Kidney (tissue), 14 donors: ENCODE measurements around the gene CADM4. TPM values are rescaled to one million over a fixed set of nuclear protein-coding genes. Genes with fewer than 3 reads are reported as not detected.
A peak's percentile ranks its signal among the peaks of the same experiment; 100 is the strongest.
"Not testable (repeated sequence)": the region's sequence is repeated elsewhere in the genome, so short reads cannot be mapped to it uniquely, and the experiment has no call there.

Experiments
- DNase-seq, 5 donors: peaks; one replicate each; pipeline ENCODE4 v3.0.0-alpha.2; 2013 to 2020
- FAIRE-seq: peaks from 2 replicates; lab custom pipeline; 2012; peaks lifted over from hg19 to GRCh38; lab: Jason Lieb, UNC
- H3K27ac ChIP-seq, 2 donors: one replicate each; pipeline ENCODE4 v1.7.0; 2013; ENCODE audit warnings: low read depth in 2 of 2, low read length in 2 of 2, inconsistent platforms in 1 of 2
- H3K27me3 ChIP-seq: one replicate; pipeline ENCODE4 v1.7.1; 2013; ENCODE audit warnings: low read length, inconsistent platforms; ENCODE audit not compliant: control insufficient read depth, insufficient read depth
- H3K36me3 ChIP-seq, 3 donors: one replicate each; pipeline versions ENCODE4 v1.7.0 to v1.7.1; 2013; ENCODE audit warnings: low read length in 3 of 3, control low read depth in 1 of 3, inconsistent platforms in 1 of 3; ENCODE audit not compliant: insufficient read depth in 3 of 3, control insufficient read depth in 2 of 3
- H3K4me1 ChIP-seq, 3 donors: one replicate each; pipeline versions ENCODE4 v1.7.0 to v1.7.1; 2013; ENCODE audit warnings: low read length in 3 of 3, inconsistent platforms in 1 of 3, low read depth in 1 of 3; ENCODE audit not compliant: control insufficient read depth in 2 of 3, insufficient read depth in 2 of 3
- H3K4me3 ChIP-seq, 3 donors: one replicate each; pipeline versions ENCODE4 v1.7.0 to v1.8.1; 2013; ENCODE audit warnings: low read length in 3 of 3, control low read depth in 1 of 3, inconsistent platforms in 1 of 3
- H3K9ac ChIP-seq, 3 donors: one replicate each; pipeline versions ENCODE4 v1.7.0 to v1.7.1; 2013; ENCODE audit warnings: low read length in 3 of 3, control low read depth in 1 of 3, inconsistent platforms in 1 of 3
- H3K9me3 ChIP-seq, 3 donors: one replicate each; pipeline versions ENCODE4 v1.7.0 to v1.7.1; 2013; ENCODE audit warnings: low read length in 3 of 3, control low read depth in 1 of 3, inconsistent platforms in 1 of 3; ENCODE audit not compliant: control insufficient read depth in 2 of 3, insufficient read depth in 1 of 3
- CTCF ChIP-seq: IDR thresholded peaks from 3 replicates; pipeline ENCODE4 v1.5.1; 2012; ENCODE audit warnings: mild to moderate bottlenecking, moderate library complexity, borderline replicate concordance; ENCODE audit not compliant: insufficient read depth; ENCODE audit errors: extremely low read depth
- intact Hi-C: fragments of 100-400 bp; cut with DNase I; formaldehyde crosslinking; loops from one replicate; pipeline ENCODE4 v1.11.1; 2022
- polyA plus RNA-seq: library from polyadenylated mRNA; stranded (reverse); fragments of 350-450 nt; fragmentation: Illumina TruSeq; extraction: RNeasy Lipid Tissue Mini Kit (QIAGEN cat#74804); gene quantifications from one replicate; pipeline ENCODE4 v1.2.3, GENCODE V29; 2014; ENCODE audit warnings: low read depth, low replicate concordance; ENCODE audit not compliant: insufficient read depth
- total RNA-seq: library from RNA; stranded (reverse); fragmentation: NEBNext Ultra II Directional; extraction: Animal tissue kit (Norgen Biotek cat#: 25700); gene quantifications from one replicate; pipeline ENCODE4 v1.2.1, GENCODE V29; 2021
- donor health status: control.
- donor health status: control.
- donor health status: control.
- donor health status: control.
- donor health status: control.
- donor health status: DM: yes; HTN: yes; CAD: no.
- donor health status: Normal renal cell carcinoma (clear cell type).

CADM4 gene
- total and polyA plus RNA-seq, 2 donors from 2014 or later = 25.3 to 47.0 TPM

- no peak for TF ChIP-seq CTCF
- no peak for DNase-seq
- intact Hi-C loops = no loop called here
- Histone ChIP-seq H3K4me1 (peaks cover 0 to 3% (median 0%) of the 10 kb centered on the region in 3 donors), H3K9ac (no peak overlapping the region), H3K36me3 (no peaks in the 10 kb centered on the region), H3K27me3 (no peaks in the 10 kb centered on the region), H3K9me3 (peaks cover 0 to 6% (median 0%) of the 10 kb centered on the region in 3 donors), H3K4me3 (no peak overlapping the region), H3K27ac (no peak overlapping the region)
- FAIRE-seq = no peak
Measured at GRCh38 chr19:43656436-43656835, 16.8 kb upstream of the CADM4 start.

GRCh38 chr19:43652546-43652874 is 12.9 kb upstream of the CADM4 start:
- no peaks in the 10 kb centered on the region for H3K36me3 ChIP-seq
- no peak overlapping the region for H3K27ac ChIP-seq
- FAIRE-seq = no peak
- peaks cover 0 to 3% (median 0%) of the 10 kb centered on the region in 3 donors for H3K4me1 ChIP-seq
- H3K9ac ChIP-seq = no peak overlapping the region
- DNase-seq = no peak
- no peak for TF ChIP-seq CTCF
- H3K9me3 ChIP-seq = no peaks in the 10 kb centered on the region
- H3K4me3 ChIP-seq = no peak overlapping the region
- H3K27me3 ChIP-seq = no peaks in the 10 kb centered on the region
- intact Hi-C loops = no loop called here

GRCh38 chr19:43651758-43652545 is 12.3 kb upstream of the CADM4 start:
- H3K36me3 ChIP-seq = no peaks in the 10 kb centered on the region
- H3K4me1 ChIP-seq = peaks cover 0 to 3% (median 0%) of the 10 kb centered on the region in 3 donors
- H3K4me3 ChIP-seq = peak overlapping the region in 1 of 3 donors; percentile 58
- DNase-seq (peak in 4 of 5 donors; percentile 64 to 87 (median 70)), FAIRE-seq (no peak)
- H3K27ac ChIP-seq = no peak overlapping the region
- peak; percentile 83 for TF ChIP-seq CTCF
- peak overlapping the region in 1 of 3 donors; percentile 38 for H3K9ac ChIP-seq
- no peaks in the 10 kb centered on the region for H3K9me3 ChIP-seq
- no peaks in the 10 kb centered on the region for H3K27me3 ChIP-seq
- intact Hi-C loops = no loop called here

- H3K9ac ChIP-seq, H3K27me3 ChIP-seq, H3K4me3 ChIP-seq, DNase-seq, intact Hi-C loops, H3K4me1 ChIP-seq, H3K36me3 ChIP-seq, H3K9me3 ChIP-seq, H3K27ac ChIP-seq, FAIRE-seq: not testable (repeated sequence)
Measured at GRCh38 chr19:43650276-43650675, 10.6 kb upstream of the CADM4 start.
